OCI-LY1 (cell line): ENCODE data around the gene CACNA1H.

Experiments used
- H2AFZ ChIP-seq: fragments of 200-600 bp; sonication (generic), shearing (Covaris generic); 2 replicates; pipeline ENCODE4 v1.6.0; 2014; ENCODE audit warnings: antibody characterized with exemption, mild to moderate bottlenecking, low read length
- H3F3A ChIP-seq: fragments of 200-600 bp; sonication (generic), shearing (Covaris generic); 2 replicates; pipeline ENCODE4 v1.6.0; 2014; ENCODE audit warnings: mild to moderate bottlenecking, antibody characterized with exemption, low read length, moderate library complexity; ENCODE audit not compliant: insufficient read depth
- H3K27ac ChIP-seq: fragments of 200-600 bp; sonication (generic); 2 replicates; pipeline ENCODE4 v1.5.1; 2014; ENCODE audit warnings: low read length, mixed run types, mild to moderate bottlenecking, low read depth; ENCODE audit not compliant: poor library complexity, severe bottlenecking
- H3K27me3 ChIP-seq: fragments of 200-600 bp; sonication (generic); 2 replicates; pipeline ENCODE4 v1.6.0; 2014; ENCODE audit warnings: antibody characterized with exemption, mild to moderate bottlenecking, low read length, moderate library complexity; ENCODE audit not compliant: insufficient read depth
- H3K36me3 ChIP-seq: fragments of 200-600 bp; sonication (generic); 2 replicates; pipeline ENCODE4 v1.6.1; 2014; ENCODE audit warnings: mild to moderate bottlenecking, antibody characterized with exemption, low read length, moderate library complexity, mixed read lengths; ENCODE audit not compliant: insufficient read depth
- H3K4me1 ChIP-seq: fragments of 200-600 bp; sonication (generic); 2 replicates; pipeline ENCODE4 v1.5.1; 2014; ENCODE audit warnings: mild to moderate bottlenecking, low read length, moderate library complexity; ENCODE audit not compliant: insufficient read depth, severe bottlenecking
- H3K4me2 ChIP-seq: fragments of 200-600 bp; sonication (generic), shearing (Covaris generic); 2 replicates; pipeline ENCODE4 v1.6.1; 2014; ENCODE audit warnings: low read length
- H3K4me3 ChIP-seq: fragments of 200-600 bp; sonication (generic); 2 replicates; pipeline ENCODE4 v1.5.1; 2014; ENCODE audit warnings: low read length, low read depth, mild to moderate bottlenecking, mixed read lengths; ENCODE audit not compliant: poor library complexity, severe bottlenecking
- H3K79me2 ChIP-seq: fragments of 200-600 bp; shearing (Covaris generic); 2 replicates; pipeline ENCODE4 v1.6.1; 2016; ENCODE audit warnings: mixed run types, low read length, mixed read lengths; ENCODE audit not compliant: insufficient read depth
- H3K9ac ChIP-seq: fragments of 200-600 bp; sonication (generic), shearing (Covaris generic); 2 replicates; pipeline ENCODE4 v1.6.1; 2014; ENCODE audit warnings: mild to moderate bottlenecking, low read length, mixed read lengths
- H3K9me2 ChIP-seq: fragments of 200-600 bp; sonication (generic), shearing (Covaris generic); 2 replicates; pipeline ENCODE4 v1.6.1; 2014; ENCODE audit warnings: low read depth, mild to moderate bottlenecking, low read length, mixed read lengths
- H3K9me3 ChIP-seq: fragments of 200-600 bp; shearing (Covaris generic); 2 replicates; pipeline ENCODE4 v1.6.1; 2014; ENCODE audit warnings: low read length, mixed read lengths
- H4K20me1 ChIP-seq: fragments of 200-600 bp; sonication (generic), shearing (Covaris generic); 2 replicates; pipeline ENCODE4 v1.6.0; 2016; ENCODE audit warnings: mild to moderate bottlenecking, low read length; ENCODE audit not compliant: insufficient read depth
- EZH2 ChIP-seq: fragments of 200-600 bp; sonication (generic), shearing (Covaris generic); IDR thresholded peaks from 2 replicates; pipeline ENCODE4 v1.8.0; 2017; ENCODE audit warnings: borderline replicate concordance, mixed run types, mild to moderate bottlenecking, antibody characterized with exemption, low read length, moderate library complexity, mixed read lengths
- TF ChIP-seq, protein P1 (sequence below): fragments of 200-600 bp; sonication (generic), shearing (Covaris generic); IDR thresholded peaks from 2 replicates; pipeline ENCODE4 v1.5.1; 2017; ENCODE audit warnings: mild to moderate bottlenecking, antibody characterized with exemption, low read length, moderate library complexity, mixed read lengths

Gene CACNA1H

DNA sequence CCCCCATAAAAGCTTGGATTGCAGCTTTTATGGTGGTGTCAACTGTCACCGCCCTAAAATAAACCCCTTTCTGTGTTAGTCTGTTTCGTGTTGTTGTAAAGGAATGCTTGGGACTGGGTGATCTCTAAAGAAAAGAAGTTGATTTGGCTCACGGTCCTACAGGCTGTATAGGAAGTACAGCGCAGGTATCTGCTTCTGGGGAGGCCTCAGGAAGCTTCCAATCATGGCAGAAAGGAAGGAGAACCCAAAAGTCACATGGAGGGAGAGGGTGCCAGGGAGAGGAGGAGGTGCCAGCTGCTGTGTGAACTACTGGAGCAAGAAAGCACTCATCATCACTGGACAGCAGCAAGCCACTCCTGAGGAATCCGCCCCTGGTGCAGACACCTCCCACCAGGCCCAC, 5.9 kb upstream of the CACNA1H start:
- Histone ChIP-seq H3K4me1 (no peaks in the 10 kb centered on the region), H3K9ac (no peak overlapping the region), H3F3A (no peaks in the 10 kb centered on the region), H3K4me3 (no peak overlapping the region), H3K27ac (no peak overlapping the region), H3K9me2 (no peaks in the 10 kb centered on the region), H3K27me3 (no peaks in the 10 kb centered on the region), H3K9me3 (no peaks in the 10 kb centered on the region), H3K36me3 (no peaks in the 10 kb centered on the region), H4K20me1 (no peaks in the 10 kb centered on the region), H3K4me2 (no peak overlapping the region), H3K79me2 (no peaks in the 10 kb centered on the region), H2AFZ (no peak overlapping the region)
- TF ChIP-seq, protein P1, sequence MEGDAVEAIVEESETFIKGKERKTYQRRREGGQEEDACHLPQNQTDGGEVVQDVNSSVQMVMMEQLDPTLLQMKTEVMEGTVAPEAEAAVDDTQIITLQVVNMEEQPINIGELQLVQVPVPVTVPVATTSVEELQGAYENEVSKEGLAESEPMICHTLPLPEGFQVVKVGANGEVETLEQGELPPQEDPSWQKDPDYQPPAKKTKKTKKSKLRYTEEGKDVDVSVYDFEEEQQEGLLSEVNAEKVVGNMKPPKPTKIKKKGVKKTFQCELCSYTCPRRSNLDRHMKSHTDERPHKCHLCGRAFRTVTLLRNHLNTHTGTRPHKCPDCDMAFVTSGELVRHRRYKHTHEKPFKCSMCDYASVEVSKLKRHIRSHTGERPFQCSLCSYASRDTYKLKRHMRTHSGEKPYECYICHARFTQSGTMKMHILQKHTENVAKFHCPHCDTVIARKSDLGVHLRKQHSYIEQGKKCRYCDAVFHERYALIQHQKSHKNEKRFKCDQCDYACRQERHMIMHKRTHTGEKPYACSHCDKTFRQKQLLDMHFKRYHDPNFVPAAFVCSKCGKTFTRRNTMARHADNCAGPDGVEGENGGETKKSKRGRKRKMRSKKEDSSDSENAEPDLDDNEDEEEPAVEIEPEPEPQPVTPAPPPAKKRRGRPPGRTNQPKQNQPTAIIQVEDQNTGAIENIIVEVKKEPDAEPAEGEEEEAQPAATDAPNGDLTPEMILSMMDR: no peak
- TF ChIP-seq EZH2: no peak

DNA sequence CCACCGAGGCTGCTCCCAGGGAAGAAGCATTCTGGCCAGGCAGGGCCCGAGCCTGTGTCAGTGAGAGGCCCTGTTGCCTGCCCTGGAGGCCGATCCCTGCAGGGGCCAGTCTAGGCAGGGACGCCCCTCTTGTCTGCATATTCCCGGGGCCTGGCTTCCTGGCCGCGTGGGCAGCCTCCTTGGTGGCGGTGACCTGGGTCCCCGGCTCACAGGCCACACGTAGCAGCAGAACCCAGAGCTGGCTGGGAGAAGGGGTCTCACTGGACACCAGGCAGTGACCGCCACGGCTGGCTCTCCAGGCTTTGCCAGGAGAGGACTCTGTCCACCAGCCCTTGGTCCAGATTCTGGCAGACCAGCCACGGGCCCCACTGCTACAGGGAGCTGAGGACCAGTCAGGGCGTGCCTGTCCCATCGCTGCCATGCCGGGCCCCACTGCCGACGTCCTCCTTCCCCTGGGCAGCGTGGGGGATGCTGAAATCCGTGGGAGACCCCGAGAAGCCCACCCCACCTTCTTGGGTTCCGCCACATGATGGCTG, 3.7 kb upstream of the CACNA1H start:
- Histone ChIP-seq H3K36me3 (no peaks in the 10 kb centered on the region), H3K79me2 (no peaks in the 10 kb centered on the region), H3K4me2 (no peak overlapping the region), H3K9ac (no peak overlapping the region), H3K9me3 (no peaks in the 10 kb centered on the region), H4K20me1 (no peaks in the 10 kb centered on the region), H3K27ac (no peak overlapping the region), H2AFZ (no peak overlapping the region), H3K27me3 (no peaks in the 10 kb centered on the region), H3K4me3 (no peak overlapping the region), H3K4me1 (no peaks in the 10 kb centered on the region), H3F3A (no peaks in the 10 kb centered on the region), H3K9me2 (no peaks in the 10 kb centered on the region)
- TF ChIP-seq, protein P1: no peak
- TF ChIP-seq EZH2: no peak

DNA sequence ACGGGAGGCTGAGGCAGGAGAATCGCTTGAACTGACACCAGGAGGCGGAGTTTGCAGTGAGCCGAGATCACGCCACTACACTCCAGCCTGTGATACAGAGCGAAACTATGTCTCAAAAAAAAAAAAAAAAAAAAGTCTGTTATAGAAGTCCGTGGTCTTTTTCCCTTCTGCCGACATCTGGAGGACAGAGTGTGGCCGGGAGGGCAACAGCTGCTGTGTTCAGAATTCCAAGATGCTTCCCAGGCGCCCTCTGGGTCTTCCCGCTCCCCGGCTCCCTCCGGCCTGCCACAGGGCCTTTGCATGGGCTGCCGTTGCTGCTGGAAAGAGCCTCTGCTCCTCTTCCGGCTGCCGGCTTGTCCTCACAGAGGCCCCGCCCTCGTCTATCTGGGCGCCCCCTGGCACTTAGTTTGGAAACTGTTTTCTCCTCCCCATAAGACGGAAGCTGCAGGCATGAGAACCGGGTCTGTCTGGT, 2.4 kb upstream of the CACNA1H start:
- Histone ChIP-seq H3K79me2 (no peaks in the 10 kb centered on the region), H3K4me1 (no peaks in the 10 kb centered on the region), H2AFZ (no peak overlapping the region), H3K4me2 (no peak overlapping the region), H3K4me3 (no peak overlapping the region), H3K9me3 (no peaks in the 10 kb centered on the region), H4K20me1 (no peaks in the 10 kb centered on the region), H3K36me3 (no peaks in the 10 kb centered on the region), H3K9me2 (no peaks in the 10 kb centered on the region), H3K27me3 (no peaks in the 10 kb centered on the region), H3F3A (no peaks in the 10 kb centered on the region), H3K9ac (no peak overlapping the region), H3K27ac (no peak overlapping the region)
- TF ChIP-seq, protein P1: no peak
- no peak for TF ChIP-seq EZH2
